NCI-H2107 treated with DMSO at 0.1 percent for 48 hours (cell line): Measurements from ENCODE around the gene DENND1A.
A peak's percentile ranks its signal among the peaks of the same experiment; 100 is the strongest.
"Not testable (repeated sequence)": the region's sequence is repeated elsewhere in the genome, so short reads cannot be mapped to it uniquely, and the experiment has no call there.

Source experiments
- DNase-seq: peaks from one replicate; lab custom pipeline; 2025; ENCODE audit not compliant: unreplicated experiment; lab: John Stamatoyannopoulos, UW

DENND1A gene

GRCh38 chr9:123739902-123740301, 190.0 kb downstream of the DENND1A start:
- peak; percentile 24 for DNase-seq

- DNase-seq: no peak
Observed at GRCh38 chr9:123739387-123739786, 190.5 kb downstream of the DENND1A start.

- DNase-seq: no peak
Observed at GRCh38 chr9:123738648-123739047, 191.3 kb downstream of the DENND1A start.

GRCh38 chr9:123735376-123735775, 194.6 kb downstream of the DENND1A start:
- DNase-seq: no peak

- not testable (repeated sequence) for DNase-seq
Observed at GRCh38 chr9:123728571-123728970, 201.4 kb downstream of the DENND1A start.

GRCh38 chr9:123727332-123727731, 202.6 kb downstream of the DENND1A start:
- no peak for DNase-seq

GRCh38 chr9:123725389-123725788, 204.5 kb downstream of the DENND1A start:
- DNase-seq: no peak

GRCh38 chr9:123724211-123724796, 205.6 kb downstream of the DENND1A start:
- DNase-seq: no peak

- DNase-seq: no peak
Observed at GRCh38 chr9:123723135-123723875, 206.6 kb downstream of the DENND1A start.

- no peak for DNase-seq
Observed at GRCh38 chr9:123722378-123722777, 207.5 kb downstream of the DENND1A start.

GRCh38 chr9:123718188-123718587, 211.7 kb downstream of the DENND1A start:
- no peak for DNase-seq

GRCh38 chr9:123717581-123718175, 212.2 kb downstream of the DENND1A start:
- DNase-seq: no peak

- DNase-seq: no peak
Observed at GRCh38 chr9:123716339-123716945, 213.5 kb downstream of the DENND1A start.

GRCh38 chr9:123715258-123715657, 214.7 kb downstream of the DENND1A start:
- no peak for DNase-seq

GRCh38 chr9:123713282-123713681, 216.6 kb downstream of the DENND1A start:
- DNase-seq: no peak

GRCh38 chr9:123712399-123712798, 217.5 kb downstream of the DENND1A start:
- no peak for DNase-seq

GRCh38 chr9:123710299-123710698, 219.6 kb downstream of the DENND1A start:
- DNase-seq: no peak

- no peak for DNase-seq
Observed at GRCh38 chr9:123702483-123702882, 227.4 kb downstream of the DENND1A start.

- no peak for DNase-seq
Observed at GRCh38 chr9:123697686-123698085, 232.2 kb downstream of the DENND1A start.

GRCh38 chr9:123696476-123696875, 233.4 kb downstream of the DENND1A start:
- no peak for DNase-seq

- DNase-seq: no peak
Observed at GRCh38 chr9:123695386-123695785, 234.5 kb downstream of the DENND1A start.

GRCh38 chr9:123691765-123692303, 238.1 kb downstream of the DENND1A start:
- DNase-seq: no peak
